Measurements from ENCODE around the gene KRT26. TPM values are rescaled to one million over a fixed set of nuclear protein-coding genes. Genes with fewer than 3 reads are reported as not detected.

Gene KRT26
- total and polyA plus RNA-seq, 2 donors (not counting 1 experiment from before 2014, with no cell fraction given), result not detected

- Histone ChIP-seq H4K20me1 (ENCODE audit: control insufficient read depth, insufficient read depth, low read length, poor library complexity, severe bottlenecking) (no peaks in the 10 kb centered on the region), H3K36me3 (replicated peaks in 1 of 2; ENCODE audit: control extremely low read depth in 1 of 2, control insufficient read depth in 1 of 2, extremely low read depth in 1 of 2, insufficient read depth in 2 of 2, low read length in 1 of 2) (no peaks in the 10 kb centered on the region), H3K79me2 (ENCODE audit: control insufficient read depth, insufficient read depth, low read length) (no peaks in the 10 kb centered on the region), H3K9me3 (ENCODE audit: control extremely low read depth in 1 of 3, control insufficient read depth in 2 of 3, insufficient read depth in 1 of 3, low read length in 2 of 3) (no peaks in the 10 kb centered on the region), H3K4me2 (replicated peaks; ENCODE audit: low read depth, low read length, poor library complexity, severe bottlenecking) (no peak overlapping the region), H3K27me3 (replicated peaks in 1 of 4; ENCODE audit: control extremely low read depth in 1 of 4, control insufficient read depth in 3 of 4, insufficient read depth in 4 of 4, low read length in 3 of 4) (peaks cover 0 to 37% (median 25%) of the 10 kb centered on the region in 4 experiments), H3K9ac (ENCODE audit: low read length) (no peak overlapping the region), H3K4me3 (ENCODE audit: control extremely low read depth in 1 of 5, extremely low read depth in 1 of 5, insufficient read depth in 1 of 5, low read depth in 2 of 5, low read length in 4 of 5) (no peak overlapping the region), H3K4me1 (ENCODE audit: control insufficient read depth in 2 of 2, insufficient read depth in 2 of 2, low read length in 2 of 2) (peaks cover 0 to 4% of the 10 kb centered on the region in 2 donors), H2AFZ (ENCODE audit: insufficient read depth, low read depth, low read length, poor library complexity, severe bottlenecking) (no peak overlapping the region), H3K27ac (ENCODE audit: low read length in 2 of 2) (no peak overlapping the region)
- ChIA-PET CTCF (interaction anchor here (4.4 kb wide), 1 partner anchor 862 kb away, joined by 22 read pairs; no protein-coding TSS in a partner anchor), POLR2A (no interaction called here)
- no peak for DNase-seq
- H3K4me1 Mint-ChIP-seq, result peaks cover 3% of the 10 kb centered on the region
- TF ChIP-seq EZH2 (IDR thresholded peaks at IDR 0.05; ENCODE audit: borderline replicate concordance, insufficient read depth, low read depth, low read length, poor library complexity, severe bottlenecking) (no peak), CTCF (IDR thresholded peaks at IDR 0.05) (no peak)
- peaks cover 49% of the 10 kb centered on the region for H3K27me3 Mint-ChIP-seq
- no peaks in the 10 kb centered on the region for H3K9me3 Mint-ChIP-seq (ENCODE audit: insufficient read depth)
- ATAC-seq (ENCODE audit: low read depth), result no peak
- no peak overlapping the region for H3K27ac Mint-ChIP-seq
- no peak overlapping the region for H3K4me3 Mint-ChIP-seq
- WGBS (ENCODE audit: insufficient coverage), result 73% methylated on average over 2 of the region's 2 CpGs
- intact Hi-C loops (cut with micrococcal nuclease), result loop anchor here (2.0 to 10.0 kb wide), 2 partner anchors 40 to 524 kb away; no protein-coding TSS in a partner anchor
These were observed 29.2 kb upstream of the KRT26 start for GRCh38 chr17:40801157-40801556.

GRCh38 chr17:40800381-40800780, 28.4 kb upstream of the KRT26 start:
- Mint-ChIP-seq H3K4me1 (peaks cover 3% of the 10 kb centered on the region), H3K27me3 (peaks cover 51% of the 10 kb centered on the region), H3K9me3 (ENCODE audit: insufficient read depth) (no peaks in the 10 kb centered on the region), H3K4me3 (no peak overlapping the region), H3K27ac (no peak overlapping the region)
- peaks cover 0 to 36% (median 24%) of the 10 kb centered on the region in 4 experiments for H3K27me3 ChIP-seq (replicated peaks in 1 of 4; ENCODE audit: control extremely low read depth in 1 of 4, control insufficient read depth in 3 of 4, insufficient read depth in 4 of 4, low read length in 3 of 4)
- H3K4me2 ChIP-seq (replicated peaks; ENCODE audit: low read depth, low read length, poor library complexity, severe bottlenecking), result no peak overlapping the region
- CTCF ChIA-PET, result no interaction called here
- no peak for ATAC-seq (ENCODE audit: low read depth)
- POLR2A ChIA-PET, result no interaction called here
- peaks cover 0 to 4% of the 10 kb centered on the region in 2 donors for H3K4me1 ChIP-seq (ENCODE audit: control insufficient read depth in 2 of 2, insufficient read depth in 2 of 2, low read length in 2 of 2)
- no peak for TF ChIP-seq EZH2 (IDR thresholded peaks at IDR 0.05; ENCODE audit: borderline replicate concordance, insufficient read depth, low read depth, low read length, poor library complexity, severe bottlenecking)
- TF ChIP-seq CTCF (IDR thresholded peaks at IDR 0.05), result no peak
- no peaks in the 10 kb centered on the region for H3K79me2 ChIP-seq (ENCODE audit: control insufficient read depth, insufficient read depth, low read length)
- intact Hi-C loops (cut with micrococcal nuclease), result loop anchor here (2.0 to 10.0 kb wide), 2 partner anchors 40 to 524 kb away; no protein-coding TSS in a partner anchor
- H3K9me3 ChIP-seq (ENCODE audit: control extremely low read depth in 1 of 3, control insufficient read depth in 2 of 3, insufficient read depth in 1 of 3, low read length in 2 of 3), result no peaks in the 10 kb centered on the region
- no peak for DNase-seq
- H3K9ac ChIP-seq (ENCODE audit: low read length), result no peak overlapping the region
- H3K4me3 ChIP-seq (ENCODE audit: control extremely low read depth in 1 of 5, extremely low read depth in 1 of 5, insufficient read depth in 1 of 5, low read depth in 2 of 5, low read length in 4 of 5), result no peak overlapping the region
- no peak overlapping the region for H2AFZ ChIP-seq (ENCODE audit: insufficient read depth, low read depth, low read length, poor library complexity, severe bottlenecking)
- no peak overlapping the region for H3K27ac ChIP-seq (ENCODE audit: low read length in 2 of 2)
- no peaks in the 10 kb centered on the region for H4K20me1 ChIP-seq (ENCODE audit: control insufficient read depth, insufficient read depth, low read length, poor library complexity, severe bottlenecking)
- 63% methylated on average over 1 of the region's 1 CpG for WGBS (ENCODE audit: insufficient coverage)
- no peaks in the 10 kb centered on the region for H3K36me3 ChIP-seq (replicated peaks in 1 of 2; ENCODE audit: control extremely low read depth in 1 of 2, control insufficient read depth in 1 of 2, extremely low read depth in 1 of 2, insufficient read depth in 2 of 2, low read length in 1 of 2)

Measured in B cell (primary cell).